Natural killer cell (primary cell): ENCODE results near the gene AQP9. TPM values are rescaled to one million over a fixed set of nuclear protein-coding genes. Genes with fewer than 3 reads are reported as not detected.

ENCODE experiments used
- ATAC-seq, 3 donors: fragments of 150-1000 bp in 2 of 3; fragments of 200-7000 bp in 1 of 3; cut with Tn5 transposase; 1 replicate in 1 of 3; 2 replicates in 2 of 3; pipeline ENCODE4 v1.10.0; 2021; ENCODE audit warnings: mild to moderate bottlenecking in 2 of 3, moderate library complexity in 2 of 3
- DNase-seq, 2 donors: peaks; one replicate each; pipeline versions ENCODE4 v3.0.0 to v3.0.0-alpha.2; 2013 to 2021; ENCODE audit warnings: mixed read lengths in 1 of 2
- H3K27ac ChIP-seq: one replicate; pipeline ENCODE4 v1.5.1; 2013; ENCODE audit warnings: mild to moderate bottlenecking, low read length
- H3K27me3 ChIP-seq: one replicate; pipeline ENCODE4 v1.6.1; 2013; ENCODE audit warnings: low read length; ENCODE audit not compliant: control insufficient read depth, insufficient read depth
- H3K36me3 ChIP-seq: one replicate; pipeline ENCODE4 v1.6.1; 2013; ENCODE audit warnings: low read length; ENCODE audit not compliant: control insufficient read depth, insufficient read depth
- H3K4me1 ChIP-seq: one replicate; pipeline ENCODE4 v1.6.1; 2013; ENCODE audit warnings: low read length; ENCODE audit not compliant: control insufficient read depth, insufficient read depth
- H3K4me3 ChIP-seq: one replicate; pipeline ENCODE4 v1.5.1; 2013; ENCODE audit warnings: low read length
- H3K9me3 ChIP-seq: one replicate; pipeline ENCODE4 v1.6.1; 2013; ENCODE audit warnings: low read length; ENCODE audit not compliant: control insufficient read depth, insufficient read depth
- H3K27ac Mint-ChIP-seq, 2 donors: one replicate each; pipeline ENCODE4 v1.8.0; 2022; ENCODE audit warnings: mild to moderate bottlenecking in 2 of 2, mixed read lengths in 2 of 2, moderate library complexity in 1 of 2
- H3K27me3 Mint-ChIP-seq, 2 donors: one replicate each; pipeline ENCODE4 v1.8.0; 2022; ENCODE audit warnings: low read depth in 2 of 2, mixed read lengths in 2 of 2
- H3K36me3 Mint-ChIP-seq: one replicate; pipeline ENCODE4 v1.8.0; 2022; ENCODE audit warnings: mixed read lengths
- H3K4me1 Mint-ChIP-seq, 2 donors: one replicate each; pipeline ENCODE4 v1.8.0; 2022; ENCODE audit warnings: mixed read lengths in 2 of 2
- H3K4me3 Mint-ChIP-seq: one replicate; pipeline ENCODE4 v1.8.0; 2022; ENCODE audit warnings: mild to moderate bottlenecking, moderate library complexity, mixed read lengths
- H3K9me3 Mint-ChIP-seq, 2 donors: one replicate each; pipeline ENCODE4 v1.8.0; 2022; ENCODE audit warnings: mixed read lengths in 2 of 2
- CTCF ChIP-seq: fragments of 200-600 bp; IDR thresholded peaks from one replicate; pipeline ENCODE4 v1.8.0; 2022; ENCODE audit warnings: antibody characterized with exemption
- WGBS: methylation state at CpG from one replicate; pipeline ENCODE4 v1.1.7; 2013; ENCODE audit warnings: missing lambda C conversion rate; ENCODE audit not compliant: insufficient coverage; 5-methylcytosine and 5-hydroxymethylcytosine counted together
- intact Hi-C: fragments of 100-400 bp; cut with micrococcal nuclease; formaldehyde crosslinking; loops from one replicate; pipeline ENCODE4 v1.14.2; 2022
- total RNA-seq, 4 donors: library from RNA; stranded (reverse); fragments of 120-200 nt in 1 of 4; gene quantifications; one replicate each; pipeline versions ENCODE4 v1.2.3 to v1.2.4, GENCODE V29; 2013 to 2022

Gene AQP9
- total RNA-seq, 3 donors from 2014 or later (not counting 1 experiment from before 2014, with no cell fraction given), result 2.4 to 19.7 (median 2.8) TPM

DNA sequence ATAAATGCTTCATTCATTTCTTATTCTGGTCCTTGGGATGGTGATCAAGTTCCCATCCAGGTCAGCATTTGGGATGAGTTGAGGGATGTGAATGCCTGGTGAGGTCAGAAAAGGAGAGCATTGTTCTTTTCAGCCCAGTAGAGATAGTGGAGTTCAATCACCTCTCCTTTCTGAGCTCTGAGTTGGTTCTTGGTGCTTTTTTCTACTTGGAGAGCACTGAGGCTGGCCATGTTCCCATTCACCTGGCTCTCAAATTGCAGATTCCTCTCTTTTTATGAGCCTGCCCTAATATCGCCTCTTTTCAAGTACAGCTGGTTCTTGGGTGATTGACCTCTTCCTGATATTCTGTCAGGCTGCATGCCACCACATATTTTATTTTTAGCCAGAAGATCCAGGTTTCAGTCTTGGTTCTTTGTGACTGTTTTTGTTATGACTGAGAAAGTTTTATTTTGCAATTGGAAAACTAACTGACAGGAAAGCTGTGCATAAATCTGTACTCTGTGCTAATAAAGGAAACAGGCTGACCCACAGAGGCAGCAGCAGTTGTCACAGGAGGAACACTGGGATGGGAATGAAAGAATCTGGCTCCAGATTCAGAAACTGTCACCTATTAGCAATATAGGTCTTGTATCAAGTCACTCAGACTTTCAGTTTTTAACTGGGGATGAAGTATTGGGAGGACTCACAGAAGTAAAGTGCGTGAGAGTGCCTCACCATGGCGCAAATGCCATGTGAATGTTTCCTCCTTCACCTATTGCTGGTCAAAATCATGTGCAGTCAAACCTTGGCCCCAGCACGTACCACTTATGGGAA is 10.7 kb downstream of the AQP9 start:
- H3K9me3 Mint-ChIP-seq, result no peaks in the 10 kb centered on the region
- H3K9me3 ChIP-seq, result no peaks in the 10 kb centered on the region
- H3K27me3 Mint-ChIP-seq, result peaks cover 3 to 27% of the 10 kb centered on the region in 2 donors
- DNase-seq (no peak), ATAC-seq (no peak)
- no peak overlapping the region for H3K27ac ChIP-seq
- H3K36me3 Mint-ChIP-seq, result no peaks in the 10 kb centered on the region
- H3K4me1 Mint-ChIP-seq, result no peaks in the 10 kb centered on the region
- H3K4me3 Mint-ChIP-seq, result no peak overlapping the region
- no peaks in the 10 kb centered on the region for H3K27me3 ChIP-seq
- intact Hi-C loops, result no loop called here
- H3K36me3 ChIP-seq, result no peaks in the 10 kb centered on the region
- no peak overlapping the region for H3K27ac Mint-ChIP-seq
- WGBS, result 65% methylated on average over 4 of the region's 4 CpGs
- H3K4me1 ChIP-seq, result no peaks in the 10 kb centered on the region
- TF ChIP-seq CTCF, result no peak
- H3K4me3 ChIP-seq, result no peak overlapping the region

GRCh38 chr15:58154769-58155168 is 16.6 kb downstream of the AQP9 start:
- DNase-seq (no peak), ATAC-seq (no peak)
- Histone ChIP-seq H3K27me3 (peaks cover 2% of the 10 kb centered on the region), H3K9me3 (no peaks in the 10 kb centered on the region), H3K27ac (no peak overlapping the region), H3K36me3 (no peaks in the 10 kb centered on the region), H3K4me3 (no peak overlapping the region), H3K4me1 (no peaks in the 10 kb centered on the region)
- intact Hi-C loops, result no loop called here
- no peak overlapping the region for H3K27ac Mint-ChIP-seq
- peaks cover 3 to 7% of the 10 kb centered on the region in 2 donors for H3K27me3 Mint-ChIP-seq
- no peaks in the 10 kb centered on the region for H3K9me3 Mint-ChIP-seq
- no peaks in the 10 kb centered on the region for H3K4me1 Mint-ChIP-seq
- H3K36me3 Mint-ChIP-seq, result no peaks in the 10 kb centered on the region
- 100% methylated on average over 2 of the region's 2 CpGs for WGBS
- no peak overlapping the region for H3K4me3 Mint-ChIP-seq
- no peak for TF ChIP-seq CTCF

- H3K27ac ChIP-seq, result no peak overlapping the region
- H3K36me3 ChIP-seq, result no peaks in the 10 kb centered on the region
- no peak for TF ChIP-seq CTCF
- Mint-ChIP-seq H3K9me3 (no peaks in the 10 kb centered on the region), H3K27ac (no peak overlapping the region), H3K4me1 (no peaks in the 10 kb centered on the region), H3K36me3 (no peaks in the 10 kb centered on the region), H3K27me3 (peaks cover 19 to 50% of the 10 kb centered on the region in 2 donors), H3K4me3 (no peak overlapping the region)
- WGBS, result 91% methylated on average over 3 of the region's 6 CpGs
- H3K4me3 ChIP-seq, result no peak overlapping the region
- intact Hi-C loops, result no loop called here
- no peaks in the 10 kb centered on the region for H3K4me1 ChIP-seq
- DNase-seq (no peak), ATAC-seq (no peak)
- peaks cover 8% of the 10 kb centered on the region for H3K27me3 ChIP-seq
- no peaks in the 10 kb centered on the region for H3K9me3 ChIP-seq
These were observed 21.7 kb downstream of the AQP9 start for GRCh38 chr15:58159827-58160386.
